ENCODE results near the gene PTPN18.

PTPN18 gene

DNA sequence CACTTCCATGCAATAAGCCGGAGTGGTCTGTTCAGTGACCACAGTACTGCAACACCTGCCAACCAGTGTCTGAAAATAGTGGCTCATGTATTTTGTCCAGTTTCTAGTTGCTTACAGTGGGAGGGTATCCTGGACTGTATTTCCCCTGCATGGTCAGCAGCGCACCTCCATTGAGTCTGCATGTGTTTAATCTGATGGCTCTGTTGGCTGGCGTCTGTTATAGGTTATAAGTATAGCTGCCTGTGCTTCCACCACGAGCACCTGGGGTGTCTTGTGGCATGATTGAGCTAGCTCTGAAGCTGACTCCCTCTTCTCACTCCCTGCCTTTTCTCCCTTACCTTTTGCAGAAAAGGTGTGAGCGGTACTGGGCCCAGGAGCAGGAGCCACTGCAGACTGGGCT lies 12.9 kb downstream of the PTPN18 start:
- DNase-seq = no peak

- DNase-seq = peak in 1 of 2 donors; percentile 60
Observed at GRCh38 chr2:130369311-130369964, 13.6 kb downstream of the PTPN18 start.

GRCh38 chr2:130369965-130370341 lies 14.1 kb downstream of the PTPN18 start:
- DNase-seq = no peak

DNA sequence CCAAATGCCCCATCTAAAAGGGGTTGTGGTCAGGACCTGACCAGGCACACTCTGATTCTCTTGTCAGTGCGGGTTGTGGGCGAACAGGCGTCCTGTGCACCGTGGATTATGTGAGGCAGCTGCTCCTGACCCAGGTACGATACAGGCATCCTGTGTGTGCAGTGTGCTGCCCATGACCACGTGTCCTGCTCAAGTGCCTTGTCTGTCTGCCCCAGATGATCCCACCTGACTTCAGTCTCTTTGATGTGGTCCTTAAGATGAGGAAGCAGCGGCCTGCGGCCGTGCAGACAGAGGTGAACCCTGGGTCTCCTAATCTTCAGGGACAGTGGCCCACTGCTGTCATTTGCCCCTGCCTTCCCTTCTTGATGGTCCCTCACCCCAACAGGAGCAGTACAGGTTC lies 14.6 kb downstream of the PTPN18 start:
- DNase-seq = no peak

- DNase-seq = peak in 1 of 2 donors; percentile 81
Observed at GRCh38 chr2:130371723-130372054, 15.8 kb downstream of the PTPN18 start.

GRCh38 chr2:130372055-130372832 lies 16.4 kb downstream of the PTPN18 start:
- DNase-seq = peak; percentile 92

DNA sequence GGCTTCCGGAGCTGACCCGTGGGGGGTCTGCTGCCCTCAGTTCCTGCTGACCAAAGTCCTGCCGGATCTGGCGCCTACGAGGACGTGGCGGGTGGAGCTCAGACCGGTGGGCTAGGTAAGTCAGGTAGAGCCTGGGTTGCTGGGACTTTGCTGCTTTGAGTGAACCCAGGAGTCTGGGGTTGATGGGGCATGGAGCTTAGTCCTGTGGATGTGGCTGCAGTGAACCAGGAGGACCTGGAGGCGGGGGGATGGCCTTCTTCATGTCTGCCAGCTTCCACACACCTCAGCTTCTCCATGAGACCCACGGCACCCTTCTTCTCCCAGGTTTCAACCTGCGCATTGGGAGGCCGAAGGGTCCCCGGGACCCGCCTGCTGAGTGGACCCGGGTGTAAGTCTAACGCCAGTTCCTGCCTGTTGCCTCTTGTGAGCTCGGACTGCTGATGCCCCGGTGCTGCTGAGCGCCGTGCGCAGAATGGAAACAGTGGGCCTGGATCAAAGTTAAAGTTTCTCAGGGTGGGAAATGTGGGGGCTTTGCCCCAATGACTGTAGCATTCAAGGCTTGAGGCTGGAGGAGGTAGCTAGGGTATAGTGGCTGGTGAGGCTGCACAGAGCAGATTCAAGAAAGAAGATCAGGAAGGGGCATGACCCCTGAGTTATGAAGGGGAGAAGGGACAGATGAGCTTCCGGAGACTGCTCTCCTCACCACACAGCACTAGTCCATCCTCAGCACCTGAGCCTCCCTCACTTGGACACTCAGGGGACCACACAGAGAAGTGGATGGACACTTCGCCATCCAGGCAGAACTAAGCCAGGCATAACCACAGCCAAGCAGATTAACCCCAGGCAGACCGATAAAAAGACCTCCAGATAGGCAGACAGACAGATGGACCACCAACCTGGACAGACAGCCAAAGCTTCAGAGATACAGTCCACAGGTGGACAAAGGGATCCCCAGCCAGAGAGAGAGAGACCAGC lies 17.3 kb downstream of the PTPN18 start:
- no peak for DNase-seq

GRCh38 chr2:130373808-130374365 lies 18.0 kb downstream of the PTPN18 start:
- no peak for DNase-seq

GRCh38 chr2:130374587-130375290 lies 18.9 kb downstream of the PTPN18 start:
- DNase-seq = peak; percentile 56 to 67

DNA sequence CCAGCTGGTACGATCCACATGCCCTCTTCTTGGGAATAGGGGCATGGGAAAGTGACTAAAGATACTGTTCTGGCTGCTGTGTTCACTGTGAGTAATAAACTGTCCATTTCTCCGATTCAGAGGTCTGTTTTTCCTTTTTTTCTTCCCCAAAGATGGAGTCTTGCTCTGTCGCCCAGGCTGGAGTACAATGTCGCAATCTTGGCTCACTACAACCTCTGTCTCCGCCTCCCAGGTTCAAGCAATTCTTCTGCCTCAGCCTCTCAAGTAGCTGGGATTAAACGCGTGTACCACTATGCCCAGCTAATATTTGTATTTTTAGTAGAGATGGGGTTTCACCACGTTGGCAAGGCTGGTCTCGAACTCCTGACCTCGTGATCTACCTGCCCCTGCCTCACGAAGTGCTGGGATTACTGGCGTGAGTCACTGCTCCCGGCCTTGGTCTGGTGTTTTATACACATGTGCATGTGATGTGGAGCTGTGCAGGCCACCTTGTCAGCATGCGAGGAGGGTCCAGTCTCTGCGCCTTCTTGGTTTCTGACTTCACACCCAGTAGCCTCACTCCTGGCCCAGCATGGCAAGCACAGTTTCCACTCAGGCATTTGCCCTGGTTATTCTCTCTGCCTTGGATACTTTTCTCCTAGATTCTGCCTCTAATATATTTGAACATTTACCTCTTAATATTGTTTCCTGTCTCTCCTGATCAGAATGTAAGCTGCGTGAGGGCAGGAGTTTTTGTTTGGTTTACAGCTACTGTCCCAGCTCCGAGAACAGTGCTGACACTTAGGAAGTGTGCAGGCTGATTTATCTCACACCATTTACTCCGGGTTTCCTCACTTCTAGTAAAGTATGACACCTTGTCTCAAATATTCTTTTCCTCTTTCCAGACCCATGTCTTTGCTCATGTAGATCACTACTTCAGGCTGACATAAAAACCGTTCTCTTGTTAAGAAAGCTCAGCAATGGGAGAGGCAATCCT lies 19.7 kb downstream of the PTPN18 start:
- no peak for DNase-seq

DNA sequence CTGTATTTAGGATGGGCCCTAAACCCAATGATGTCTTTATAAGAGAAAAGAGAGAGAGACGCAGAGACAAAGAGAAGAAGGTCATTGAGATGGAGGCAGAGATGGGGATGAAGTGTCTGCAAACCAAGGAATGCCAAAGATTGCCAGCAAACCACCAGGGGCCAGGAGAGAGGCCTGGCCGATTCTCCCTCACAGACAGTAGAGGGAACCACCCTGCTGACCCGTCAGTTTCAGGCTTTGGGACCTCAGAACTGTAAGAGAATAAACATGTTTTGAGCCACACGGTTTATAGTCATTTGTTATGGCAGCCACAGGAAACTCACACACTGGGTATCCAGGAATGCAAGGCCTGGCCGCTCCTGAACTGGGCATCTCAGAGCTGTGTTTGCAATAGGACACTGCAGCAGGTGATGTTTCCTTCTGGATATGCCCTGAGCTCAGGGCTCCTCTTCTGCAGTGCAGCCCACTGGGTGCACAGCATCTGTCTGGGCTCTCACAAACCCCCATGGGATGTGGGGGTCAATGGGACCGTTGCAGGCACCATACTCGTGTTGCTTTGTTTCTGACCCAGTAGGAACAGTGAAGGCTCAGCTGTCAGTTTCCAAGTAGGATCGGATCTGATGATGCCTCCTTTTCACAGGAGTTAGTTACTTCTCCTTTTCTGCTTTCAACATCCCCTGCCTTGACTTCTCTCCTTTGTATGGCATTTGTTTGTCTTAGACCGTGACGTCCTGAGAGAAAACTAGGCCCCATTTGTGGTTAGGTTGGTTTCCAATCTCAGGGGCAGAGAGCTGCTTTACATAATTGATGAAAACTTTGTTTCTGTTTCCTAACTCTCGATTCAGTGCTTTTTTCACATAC lies 20.8 kb downstream of the PTPN18 start:
- no peak for DNase-seq

DNA sequence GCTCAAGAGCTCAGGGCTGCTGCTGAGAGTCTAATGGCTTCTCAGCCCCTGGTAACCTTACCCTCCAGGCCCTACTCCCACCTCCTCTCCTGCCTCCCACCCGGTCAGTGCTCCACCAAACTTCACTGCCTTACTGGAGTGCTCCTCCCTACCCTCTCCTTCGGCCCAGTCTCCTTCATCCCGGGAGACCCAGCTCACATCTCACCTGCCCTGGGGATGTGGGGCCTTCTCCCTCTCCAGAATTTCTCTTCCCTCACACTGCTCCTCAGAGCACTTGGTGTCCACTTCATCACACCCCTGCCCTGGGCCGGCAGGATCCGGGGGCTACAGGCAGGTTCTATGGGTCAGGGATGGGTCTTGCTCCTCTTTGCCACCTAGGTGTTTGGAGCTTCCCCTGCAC lies 21.6 kb downstream of the PTPN18 start:
- DNase-seq = no peak

DNA sequence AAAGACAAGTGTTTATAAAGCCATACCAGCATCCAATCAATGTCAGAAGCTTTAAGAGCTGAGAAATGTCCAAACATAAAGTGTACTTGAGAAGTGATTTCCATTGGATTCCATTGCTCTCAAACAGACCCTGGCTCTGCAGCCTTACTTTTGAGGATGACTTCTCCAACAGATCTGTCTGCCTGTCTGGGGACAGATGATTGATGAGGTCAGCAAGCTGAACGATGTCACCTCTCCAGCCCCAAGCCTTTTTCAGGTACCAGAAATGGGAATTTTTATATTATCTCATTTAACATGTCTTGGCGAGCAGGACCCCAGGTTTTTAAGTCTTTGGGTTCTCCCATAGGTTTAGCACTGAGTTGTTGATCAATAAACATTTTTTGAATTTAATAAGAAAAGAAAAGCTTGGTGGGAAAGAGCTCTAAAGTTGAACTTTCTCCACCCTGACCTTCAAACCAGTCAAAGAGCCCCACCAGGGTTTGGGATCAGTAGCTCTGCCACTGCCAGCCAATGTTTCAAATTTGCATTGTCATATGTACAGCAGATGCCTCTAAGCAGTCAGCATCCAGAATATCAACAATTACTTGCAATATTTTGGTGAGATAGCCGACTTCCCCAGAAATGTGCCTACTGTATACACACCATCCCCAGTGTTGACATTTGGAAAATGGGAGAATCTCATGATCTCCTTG lies 22.5 kb downstream of the PTPN18 start:
- no peak for DNase-seq

GRCh38 chr2:130378898-130379214 lies 23.0 kb downstream of the PTPN18 start:
- no peak for DNase-seq

GRCh38 chr2:130380096-130380934 lies 24.5 kb downstream of the PTPN18 start:
- no peak for DNase-seq

GRCh38 chr2:130381145-130381544 lies 25.3 kb downstream of the PTPN18 start:
- no peak for DNase-seq

DNA sequence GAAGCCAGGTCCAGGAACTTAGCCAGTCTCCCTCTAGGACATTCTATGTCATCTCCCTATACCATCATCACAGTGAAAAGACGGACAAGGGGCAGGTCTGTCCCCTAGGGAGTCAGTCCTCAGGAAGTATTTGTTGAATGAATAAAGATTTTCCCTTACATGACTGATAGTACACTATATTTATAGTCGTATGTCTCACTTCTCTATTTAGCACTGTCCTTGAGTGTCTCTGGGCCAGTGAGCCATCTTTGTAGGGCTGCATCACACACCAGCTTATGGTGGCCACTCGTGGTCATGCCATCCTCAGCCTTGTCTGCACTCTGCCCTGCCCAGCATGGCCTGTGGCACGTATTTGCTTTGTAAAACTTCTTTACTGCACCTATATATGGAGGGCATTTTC lies 25.8 kb downstream of the PTPN18 start:
- no peak for DNase-seq

DNA sequence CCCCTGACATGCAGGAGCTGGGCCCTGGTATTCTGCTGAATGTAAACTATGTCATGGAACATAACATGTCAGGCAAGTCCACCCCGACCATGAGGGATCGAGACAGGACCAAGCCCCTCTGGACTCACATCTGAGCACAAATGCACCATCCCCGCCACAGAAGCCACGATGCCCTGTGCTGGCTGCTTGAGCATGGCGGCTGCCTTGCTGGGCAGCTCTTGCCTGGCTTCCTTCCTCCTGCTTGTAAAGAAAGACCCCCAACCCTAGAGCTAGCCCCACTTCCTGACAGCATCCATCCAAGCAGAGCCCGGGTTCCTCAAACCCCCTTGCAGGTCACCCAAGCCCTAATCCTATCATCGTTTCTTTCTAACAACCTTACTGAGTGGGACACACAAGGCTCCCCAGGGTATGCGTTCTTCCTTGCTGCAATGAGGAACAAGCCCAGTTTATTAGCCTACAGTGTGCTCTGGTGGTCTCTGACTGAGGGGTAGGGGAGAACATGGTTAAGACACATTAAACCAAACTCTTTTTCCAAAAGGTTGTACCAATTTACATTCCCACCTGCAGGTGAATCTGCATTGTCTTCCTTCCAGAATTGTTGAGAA lies 26.6 kb downstream of the PTPN18 start:
- DNase-seq = no peak
